NCI-H128 (cell line): ENCODE data around the gene LAMP1.
"Not testable (repeated sequence)": the region's sequence is repeated elsewhere in the genome, so short reads cannot be mapped to it uniquely, and the experiment has no call there.

Experiments
- DNase-seq: peaks from one replicate; lab custom pipeline; 2025; ENCODE audit not compliant: unreplicated experiment; lab: John Stamatoyannopoulos, UW

LAMP1 gene

GRCh38 chr13:113327391-113327765, 30.3 kb downstream of the LAMP1 start:
- DNase-seq, result no peak

- DNase-seq, result no peak
Observed at GRCh38 chr13:113327766-113328471, 30.9 kb downstream of the LAMP1 start.

GRCh38 chr13:113328851-113329250, 31.8 kb downstream of the LAMP1 start:
- DNase-seq, result no peak

GRCh38 chr13:113329656-113330312, 32.7 kb downstream of the LAMP1 start:
- DNase-seq, result no peak

GRCh38 chr13:113332615-113333014, 35.6 kb downstream of the LAMP1 start:
- no peak for DNase-seq

GRCh38 chr13:113333076-113333475, 36.0 kb downstream of the LAMP1 start:
- no peak for DNase-seq

GRCh38 chr13:113337556-113337955, 40.5 kb downstream of the LAMP1 start:
- no peak for DNase-seq

- DNase-seq, result no peak
Observed at GRCh38 chr13:113337976-113338375, 40.9 kb downstream of the LAMP1 start.

GRCh38 chr13:113338451-113338850, 41.4 kb downstream of the LAMP1 start:
- no peak for DNase-seq

GRCh38 chr13:113342820-113343691, 46.0 kb downstream of the LAMP1 start:
- no peak for DNase-seq

GRCh38 chr13:113343692-113343968, 46.6 kb downstream of the LAMP1 start:
- no peak for DNase-seq

GRCh38 chr13:113345486-113345885, 48.4 kb downstream of the LAMP1 start:
- DNase-seq, result no peak

- not testable (repeated sequence) for DNase-seq
Observed at GRCh38 chr13:113347736-113348225, 50.7 kb downstream of the LAMP1 start.

GRCh38 chr13:113348591-113348990, 51.6 kb downstream of the LAMP1 start:
- DNase-seq, result no peak

GRCh38 chr13:113349050-113349449, 52.0 kb downstream of the LAMP1 start:
- no peak for DNase-seq

GRCh38 chr13:113349491-113349890, 52.5 kb downstream of the LAMP1 start:
- DNase-seq, result no peak

- DNase-seq, result no peak
Observed at GRCh38 chr13:113350065-113350937, 53.3 kb downstream of the LAMP1 start.

- no peak for DNase-seq
Observed at GRCh38 chr13:113350938-113351335, 53.9 kb downstream of the LAMP1 start.

- DNase-seq, result no peak
Observed at GRCh38 chr13:113351514-113352026, 54.5 kb downstream of the LAMP1 start.

GRCh38 chr13:113353254-113353653, 56.2 kb downstream of the LAMP1 start:
- DNase-seq, result no peak
